ENCODE data around the gene ZCCHC14.
"Not testable (repeated sequence)": the region's sequence is repeated elsewhere in the genome, so short reads cannot be mapped to it uniquely, and the experiment has no call there.

ZCCHC14 gene

GRCh38 chr16:87498324-87499188, 5.7 kb upstream of the ZCCHC14 start:
- Histone ChIP-seq H3K27me3 (ENCODE audit: low read length) (no peaks in the 10 kb centered on the region), H3K27ac (ENCODE audit: low read depth, low read length) (no peak overlapping the region), H3K4me2 (ENCODE audit: low read depth, low read length, poor library complexity, severe bottlenecking) (no peak overlapping the region), H3K36me3 (ENCODE audit: low read length) (no peaks in the 10 kb centered on the region), H3K9me2 (replicated peaks; ENCODE audit: insufficient read depth, low read length) (no peaks in the 10 kb centered on the region), H3K4me3 (ENCODE audit: insufficient read depth, low read length, poor library complexity, severe bottlenecking) (no peak overlapping the region), H3K9ac (ENCODE audit: low read length) (no peak overlapping the region), H4K20me1 (ENCODE audit: low read depth, low read length) (no peaks in the 10 kb centered on the region), H3K9me3 (ENCODE audit: insufficient read depth, low read length) (no peaks in the 10 kb centered on the region; the same call in 1 of the 2 replicates), H3F3A (ENCODE audit: insufficient read depth) (no peaks in the 10 kb centered on the region), H3K79me2 (ENCODE audit: insufficient read depth, low read length) (no peaks in the 10 kb centered on the region), H2AFZ (ENCODE audit: low read depth, low read length, severe bottlenecking) (no peak overlapping the region)
- TF ChIP-seq CTCF (IDR thresholded peaks at IDR 0.05; ENCODE audit: insufficient read depth, low read length, poor library complexity, severe bottlenecking): no peak
- no peak for TF ChIP-seq EZH2phosphoT487 (conservative IDR thresholded peaks at IDR 0.05; ENCODE audit: low read length)

GRCh38 chr16:87497767-87498290, 5.0 kb upstream of the ZCCHC14 start:
- H3K4me3 ChIP-seq (ENCODE audit: insufficient read depth, low read length, poor library complexity, severe bottlenecking); H4K20me1 ChIP-seq (ENCODE audit: low read depth, low read length); H3K9me2 ChIP-seq (replicated peaks; ENCODE audit: insufficient read depth, low read length); H3K27ac ChIP-seq (ENCODE audit: low read depth, low read length); H3K27me3 ChIP-seq (ENCODE audit: low read length); H3K4me2 ChIP-seq (ENCODE audit: low read depth, low read length, poor library complexity, severe bottlenecking); H3K9ac ChIP-seq (ENCODE audit: low read length); H3K36me3 ChIP-seq (ENCODE audit: low read length); H3F3A ChIP-seq (ENCODE audit: insufficient read depth); H2AFZ ChIP-seq (ENCODE audit: low read depth, low read length, severe bottlenecking); H3K9me3 ChIP-seq (ENCODE audit: insufficient read depth, low read length); H3K79me2 ChIP-seq (ENCODE audit: insufficient read depth, low read length): not testable (repeated sequence)

- H3F3A ChIP-seq (ENCODE audit: insufficient read depth); H3K79me2 ChIP-seq (ENCODE audit: insufficient read depth, low read length); H3K27me3 ChIP-seq (ENCODE audit: low read length); H3K4me3 ChIP-seq (ENCODE audit: insufficient read depth, low read length, poor library complexity, severe bottlenecking); H2AFZ ChIP-seq (ENCODE audit: low read depth, low read length, severe bottlenecking); H3K9me2 ChIP-seq (replicated peaks; ENCODE audit: insufficient read depth, low read length); H3K27ac ChIP-seq (ENCODE audit: low read depth, low read length); H4K20me1 ChIP-seq (ENCODE audit: low read depth, low read length); H3K36me3 ChIP-seq (ENCODE audit: low read length); H3K9me3 ChIP-seq (ENCODE audit: insufficient read depth, low read length); H3K4me2 ChIP-seq (ENCODE audit: low read depth, low read length, poor library complexity, severe bottlenecking); H3K9ac ChIP-seq (ENCODE audit: low read length): not testable (repeated sequence)
These were observed 4.4 kb upstream of the ZCCHC14 start for GRCh38 chr16:87497023-87497766.

GRCh38 chr16:87496447-87496801, 3.6 kb upstream of the ZCCHC14 start:
- H3K79me2 ChIP-seq (ENCODE audit: insufficient read depth, low read length): no peaks in the 10 kb centered on the region
- H3F3A ChIP-seq (ENCODE audit: insufficient read depth): no peaks in the 10 kb centered on the region
- H3K4me2 ChIP-seq (ENCODE audit: low read depth, low read length, poor library complexity, severe bottlenecking): no peak overlapping the region

More at GRCh38 chr16:87496447-87496801, 3.6 kb upstream of the ZCCHC14 start:
- no peak overlapping the region for H3K9ac ChIP-seq (ENCODE audit: low read length)
- H2AFZ ChIP-seq (ENCODE audit: low read depth, low read length, severe bottlenecking): no peak overlapping the region
- H3K9me2 ChIP-seq (replicated peaks; ENCODE audit: insufficient read depth, low read length): no peaks in the 10 kb centered on the region
- H3K27ac ChIP-seq (ENCODE audit: low read depth, low read length): no peak overlapping the region
- H3K4me3 ChIP-seq (ENCODE audit: insufficient read depth, low read length, poor library complexity, severe bottlenecking): no peak overlapping the region
- no peak for TF ChIP-seq CTCF (IDR thresholded peaks at IDR 0.05; ENCODE audit: insufficient read depth, low read length, poor library complexity, severe bottlenecking)
- no peak for TF ChIP-seq EZH2phosphoT487 (conservative IDR thresholded peaks at IDR 0.05; ENCODE audit: low read length)
- H3K9me3 ChIP-seq (ENCODE audit: insufficient read depth, low read length): no peaks in the 10 kb centered on the region
- no peaks in the 10 kb centered on the region for H4K20me1 ChIP-seq (ENCODE audit: low read depth, low read length)
- H3K27me3 ChIP-seq (ENCODE audit: low read length): no peaks in the 10 kb centered on the region
- H3K36me3 ChIP-seq (ENCODE audit: low read length): no peaks in the 10 kb centered on the region
